GM12892 (cell line): ENCODE measurements around the gene SH3D21.

Experiments
- DNase-seq: peaks from one replicate; pipeline ENCODE4 v3.0.0; 2011; ENCODE audit not compliant: insufficient read length
- FAIRE-seq: peaks from 2 replicates; lab custom pipeline; 2011; peaks lifted over from hg19 to GRCh38; lab: Jason Lieb, UNC
- POLR2A ChIP-seq: IDR thresholded peaks from 2 replicates; pipeline ENCODE4 v1.6.1; 2011; ENCODE audit warnings: low read depth, low read length, control low read depth
- POLR2AphosphoS5 ChIP-seq: IDR thresholded peaks from 2 replicates; pipeline ENCODE4 v1.6.1; 2011; ENCODE audit warnings: low read depth, low read length, control low read depth
- TAF1 ChIP-seq: IDR thresholded peaks from 2 replicates; pipeline ENCODE4 v1.6.1; 2011; ENCODE audit warnings: low read depth, mild to moderate bottlenecking, control low read depth, low read length, borderline replicate concordance

SH3D21 gene

GRCh38 chr1:36284517-36284916 is 21.7 kb upstream of the SH3D21 start:
- DNase-seq (no peak), FAIRE-seq (no peak)
- no peak for TF ChIP-seq POLR2AphosphoS5
- no peak for TF ChIP-seq TAF1
- TF ChIP-seq POLR2A = no peak

DNA sequence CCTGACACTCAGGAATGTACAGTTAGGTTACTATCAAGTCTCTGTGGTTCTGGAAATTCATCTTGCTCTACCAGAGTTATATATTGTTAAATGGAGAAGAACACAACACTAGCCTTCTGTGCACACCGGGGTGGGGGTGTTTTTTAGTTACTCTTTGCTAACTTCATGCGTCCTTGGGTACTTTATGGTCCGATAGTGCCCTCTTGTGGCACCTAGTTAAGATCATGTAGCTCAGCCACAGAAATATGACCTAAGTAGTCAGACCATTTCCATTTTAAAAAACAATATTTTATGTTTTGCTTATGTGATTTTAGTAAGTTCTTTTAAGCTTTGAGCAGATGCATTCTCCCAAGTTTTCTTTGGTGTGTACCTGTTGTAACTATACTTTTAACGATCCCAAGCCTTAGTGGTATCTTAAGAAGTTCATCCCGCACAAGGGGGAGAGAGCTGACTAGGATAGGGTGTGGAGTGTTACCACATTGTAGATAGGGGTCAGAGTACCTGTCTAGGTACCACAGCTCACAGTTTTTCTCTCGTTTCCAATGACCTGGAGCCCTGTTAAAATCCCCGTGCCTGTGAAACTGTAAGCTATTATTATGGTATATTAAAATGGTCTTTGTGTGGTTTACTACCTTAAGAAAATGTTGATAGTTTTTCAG is 20.6 kb upstream of the SH3D21 start:
- peak; percentile 84 for FAIRE-seq

GRCh38 chr1:36286802-36287201 is 19.4 kb upstream of the SH3D21 start:
- TF ChIP-seq POLR2AphosphoS5 (no peak), POLR2A (no peak), TAF1 (no peak)
- FAIRE-seq = no peak
- DNase-seq = no peak

More for the DNA sequence above, 20.6 kb upstream of the SH3D21 start:
- TF ChIP-seq TAF1 (no peak), POLR2AphosphoS5 (no peak), POLR2A (no peak)
- DNase-seq = peak; percentile 40

GRCh38 chr1:36287595-36287994 is 18.6 kb upstream of the SH3D21 start:
- DNase-seq (no peak), FAIRE-seq (no peak)
- TF ChIP-seq POLR2AphosphoS5 = no peak
- no peak for TF ChIP-seq TAF1
- no peak for TF ChIP-seq POLR2A

GRCh38 chr1:36295390-36295789 is 10.8 kb upstream of the SH3D21 start:
- TF ChIP-seq POLR2A (no peak), TAF1 (no peak), POLR2AphosphoS5 (no peak)
- no peak for FAIRE-seq

GRCh38 chr1:36297062-36297461 is 9.1 kb upstream of the SH3D21 start:
- DNase-seq (no peak), FAIRE-seq (no peak)
- TF ChIP-seq POLR2AphosphoS5 (no peak), TAF1 (no peak), POLR2A (no peak)

More at GRCh38 chr1:36295390-36295789, 10.8 kb upstream of the SH3D21 start:
- no peak for DNase-seq

- no peak for FAIRE-seq
- no peak for TF ChIP-seq TAF1
- no peak for TF ChIP-seq POLR2AphosphoS5
- TF ChIP-seq POLR2A = no peak
- DNase-seq = no peak
Measured at GRCh38 chr1:36298640-36299039, 7.5 kb upstream of the SH3D21 start.

GRCh38 chr1:36300526-36300925 is 5.6 kb upstream of the SH3D21 start:
- TF ChIP-seq POLR2A (no peak), TAF1 (no peak), POLR2AphosphoS5 (no peak)
- no peak for FAIRE-seq

GRCh38 chr1:36301220-36301619 is 4.9 kb upstream of the SH3D21 start:
- FAIRE-seq (no peak), DNase-seq (no peak)
- TF ChIP-seq POLR2AphosphoS5 (no peak), POLR2A (no peak)

More at GRCh38 chr1:36300526-36300925, 5.6 kb upstream of the SH3D21 start:
- no peak for DNase-seq

- no peak for TF ChIP-seq POLR2AphosphoS5
- no peak for TF ChIP-seq POLR2A
- TF ChIP-seq TAF1 = no peak
- FAIRE-seq (no peak), DNase-seq (no peak)
Measured at GRCh38 chr1:36303244-36303643, 2.9 kb upstream of the SH3D21 start.

DNA sequence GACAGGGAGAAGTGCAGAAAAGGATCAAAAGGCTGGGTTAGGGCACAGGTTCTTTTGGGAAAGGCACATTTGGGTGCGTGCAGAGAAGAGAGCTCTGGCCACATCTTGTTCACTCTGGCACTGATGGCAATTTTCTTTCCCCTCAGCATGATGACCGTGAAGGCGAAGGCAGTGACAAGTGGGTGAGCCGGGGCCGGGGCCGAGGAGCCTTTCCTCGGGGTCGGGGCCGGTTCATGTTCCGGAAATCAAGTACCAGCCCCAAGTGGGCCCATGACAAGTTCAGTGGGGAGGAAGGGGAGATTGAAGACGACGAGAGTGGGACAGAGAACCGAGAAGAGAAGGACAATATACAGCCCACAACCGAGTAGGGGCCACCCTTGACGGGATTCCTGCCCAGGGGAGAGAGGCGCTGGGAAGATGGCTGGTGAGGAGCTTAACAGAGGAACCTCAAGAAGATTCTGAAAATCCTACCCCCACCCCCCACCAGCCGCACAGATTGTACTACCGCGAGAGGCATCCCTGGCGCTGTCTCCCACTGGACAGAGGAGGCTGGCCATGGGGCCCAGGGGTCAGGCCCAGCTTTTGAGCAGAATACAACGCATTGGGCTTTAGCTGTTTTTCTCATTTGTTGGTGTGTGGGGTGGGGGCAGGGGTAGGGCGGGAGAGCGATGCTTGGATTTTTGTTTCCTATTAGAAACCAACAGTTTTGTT is 2.4 kb upstream of the SH3D21 start:
- DNase-seq (no peak), FAIRE-seq (no peak)
- TF ChIP-seq TAF1 (no peak), POLR2AphosphoS5 (no peak), POLR2A (no peak)

- DNase-seq (no peak), FAIRE-seq (no peak)
- no peak for TF ChIP-seq POLR2AphosphoS5
- TF ChIP-seq POLR2A = no peak
- no peak for TF ChIP-seq TAF1
Measured at GRCh38 chr1:36304521-36304920, 1.6 kb upstream of the SH3D21 start.
